HG03108 (cell line): Measurements from ENCODE around the gene STRN4.
"Not testable (repeated sequence)": the region's sequence is repeated elsewhere in the genome, so short reads cannot be mapped to it uniquely, and the experiment has no call there.

Experiments used
- ATAC-seq: cut with Tn5 transposase; IDR thresholded peaks from one replicate; pipeline ENCODE4 v1.9.1; 2021; ENCODE audit warnings: moderate library complexity; ENCODE audit not compliant: unreplicated experiment

Gene STRN4, protein sequence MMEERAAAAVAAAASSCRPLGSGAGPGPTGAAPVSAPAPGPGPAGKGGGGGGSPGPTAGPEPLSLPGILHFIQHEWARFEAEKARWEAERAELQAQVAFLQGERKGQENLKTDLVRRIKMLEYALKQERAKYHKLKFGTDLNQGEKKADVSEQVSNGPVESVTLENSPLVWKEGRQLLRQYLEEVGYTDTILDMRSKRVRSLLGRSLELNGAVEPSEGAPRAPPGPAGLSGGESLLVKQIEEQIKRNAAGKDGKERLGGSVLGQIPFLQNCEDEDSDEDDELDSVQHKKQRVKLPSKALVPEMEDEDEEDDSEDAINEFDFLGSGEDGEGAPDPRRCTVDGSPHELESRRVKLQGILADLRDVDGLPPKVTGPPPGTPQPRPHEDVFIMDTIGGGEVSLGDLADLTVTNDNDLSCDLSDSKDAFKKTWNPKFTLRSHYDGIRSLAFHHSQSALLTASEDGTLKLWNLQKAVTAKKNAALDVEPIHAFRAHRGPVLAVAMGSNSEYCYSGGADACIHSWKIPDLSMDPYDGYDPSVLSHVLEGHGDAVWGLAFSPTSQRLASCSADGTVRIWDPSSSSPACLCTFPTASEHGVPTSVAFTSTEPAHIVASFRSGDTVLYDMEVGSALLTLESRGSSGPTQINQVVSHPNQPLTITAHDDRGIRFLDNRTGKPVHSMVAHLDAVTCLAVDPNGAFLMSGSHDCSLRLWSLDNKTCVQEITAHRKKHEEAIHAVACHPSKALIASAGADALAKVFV

DNA sequence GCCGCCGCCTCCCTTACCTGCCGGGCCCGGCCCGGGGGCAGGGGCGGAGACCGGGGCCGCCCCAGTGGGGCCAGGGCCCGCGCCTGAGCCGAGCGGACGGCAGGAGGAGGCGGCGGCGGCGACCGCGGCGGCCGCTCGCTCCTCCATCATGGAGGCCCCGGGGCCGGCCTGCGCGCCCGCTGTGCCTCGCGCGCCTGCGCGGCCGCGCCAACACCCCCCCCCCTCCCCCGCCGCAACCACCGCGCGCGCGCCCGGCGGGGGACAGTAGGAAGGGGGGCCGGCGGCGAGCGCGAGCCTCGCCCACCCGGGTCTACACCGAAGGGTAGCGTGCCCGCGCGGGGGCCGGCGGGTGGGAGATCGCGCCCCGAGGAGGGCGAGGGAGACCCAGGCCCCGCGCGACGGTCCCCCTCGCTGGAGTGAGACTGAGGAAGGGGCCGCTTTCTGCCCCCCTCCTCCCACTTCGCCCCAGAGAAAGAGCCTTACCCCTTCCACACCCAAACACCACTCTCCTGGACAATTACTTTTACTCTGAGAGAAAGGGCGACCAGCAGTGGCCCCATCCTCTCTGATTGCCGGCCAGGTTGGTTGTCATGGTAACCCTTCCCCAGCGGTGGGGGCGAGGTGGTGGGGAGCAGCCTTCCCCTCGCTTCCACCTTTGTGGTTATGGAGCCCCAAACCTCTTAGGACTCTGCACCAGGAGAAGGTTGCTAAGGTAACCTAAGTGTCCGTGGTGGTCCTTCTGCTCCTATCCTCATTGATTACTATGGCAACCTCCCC lies at the start of gene STRN4:
STRN4 (minus strand) TSS at position 170 of the 777 bp plus-strand sequence; CDS start at position 150, 20 bp downstream.
- ATAC-seq = peak; percentile 36

DNA sequence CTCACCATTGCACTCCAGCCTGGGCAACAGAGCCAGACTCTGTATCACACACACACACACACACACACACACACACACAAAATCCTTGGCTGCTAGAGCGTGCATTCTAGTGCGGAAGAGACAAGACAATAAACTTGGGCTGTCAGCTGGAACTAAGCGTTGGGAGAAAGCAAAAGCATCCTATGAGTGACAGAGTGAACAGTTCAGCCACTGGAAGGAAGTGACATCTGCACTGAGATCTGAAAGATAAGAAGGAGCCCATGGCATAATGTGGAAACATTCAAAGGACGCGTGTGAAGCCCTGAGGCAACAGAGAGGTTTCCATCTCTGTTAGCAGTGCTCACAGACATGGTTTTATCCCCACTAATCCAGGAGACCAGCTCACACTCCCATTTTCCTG lies 45.7 kb upstream of the STRN4 start:
- ATAC-seq = no peak

DNA sequence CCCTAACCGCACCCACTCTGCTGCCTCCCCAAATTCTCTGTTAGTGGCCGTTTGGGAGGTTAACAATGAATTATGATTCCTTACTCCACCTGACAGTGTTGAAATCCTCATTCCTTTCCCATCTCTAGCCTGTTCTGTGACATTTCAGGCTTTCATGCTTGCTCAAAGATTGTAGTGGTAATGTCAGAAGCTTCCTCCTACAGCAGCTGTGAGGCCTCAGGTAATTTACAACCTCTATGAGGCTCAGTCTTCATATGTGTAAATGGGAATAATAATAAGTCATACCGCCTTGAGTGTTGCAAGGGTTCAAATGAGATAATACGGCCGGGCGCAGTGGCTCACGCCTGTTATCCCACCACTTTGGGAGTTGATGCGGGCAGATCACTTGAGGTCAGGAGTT lies 43.1 kb upstream of the STRN4 start:
- ATAC-seq = no peak

GRCh38 chr19:46788968-46789338 lies 42.7 kb upstream of the STRN4 start:
- no peak for ATAC-seq

DNA sequence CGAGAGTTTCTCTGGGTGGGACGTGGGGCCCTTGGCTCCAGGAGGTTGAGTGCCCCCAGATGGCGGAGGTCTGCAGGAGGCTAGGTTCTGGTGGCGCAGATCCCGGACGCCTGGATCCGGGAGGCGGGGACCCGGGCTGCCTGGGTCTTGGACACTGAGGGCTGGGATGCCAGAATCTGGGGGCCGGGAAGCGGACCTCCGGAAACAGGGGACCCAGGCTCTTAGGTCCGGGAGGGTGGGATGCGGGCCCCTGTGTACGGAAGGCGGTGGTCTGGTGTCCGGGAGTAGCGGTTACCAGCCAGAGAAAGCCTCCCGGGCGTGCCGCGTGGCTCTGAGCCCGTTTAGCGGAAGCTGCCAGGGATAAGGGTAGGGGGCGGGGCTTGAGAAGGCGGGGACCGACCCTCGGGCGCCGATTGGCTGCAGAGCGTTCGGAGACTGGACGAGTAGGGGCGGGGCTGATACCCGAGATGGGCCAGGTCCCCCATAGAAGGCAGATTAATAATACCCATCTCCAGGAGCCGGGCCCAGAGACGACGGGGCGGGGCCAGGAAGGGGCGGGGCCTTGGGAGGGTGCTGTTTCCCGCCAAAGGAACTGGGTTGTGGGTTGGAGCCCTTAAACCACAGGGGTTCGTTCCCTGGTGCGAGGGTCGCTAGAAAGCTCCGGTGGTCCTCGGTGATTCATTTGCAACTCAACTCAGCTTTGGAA lies 42.2 kb upstream of the STRN4 start, which contains the start of gene SLC1A5:
SLC1A5 (minus strand) TSS at position 333 of the 706 bp plus-strand sequence. CDS start 629 bp downstream, outside the sequence.
- peak; percentile 51 for ATAC-seq

GRCh38 chr19:46787331-46788261 lies 41.3 kb upstream of the STRN4 start:
- no peak for ATAC-seq

DNA sequence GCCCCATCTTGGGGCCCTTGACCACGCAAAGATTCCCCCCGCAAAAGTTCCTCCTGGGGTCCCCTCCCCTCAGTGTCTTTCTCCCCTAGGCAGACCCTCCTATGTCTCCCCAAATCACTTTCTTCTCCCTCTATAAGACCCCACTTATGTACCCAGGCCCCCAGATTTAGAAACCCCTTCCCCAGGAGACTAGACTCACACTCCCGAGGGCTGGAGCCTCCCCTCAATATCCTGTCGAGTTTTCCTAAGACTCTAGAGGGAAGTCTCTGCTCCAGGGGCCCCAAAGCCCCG lies 40.7 kb upstream of the STRN4 start:
- no peak for ATAC-seq

DNA sequence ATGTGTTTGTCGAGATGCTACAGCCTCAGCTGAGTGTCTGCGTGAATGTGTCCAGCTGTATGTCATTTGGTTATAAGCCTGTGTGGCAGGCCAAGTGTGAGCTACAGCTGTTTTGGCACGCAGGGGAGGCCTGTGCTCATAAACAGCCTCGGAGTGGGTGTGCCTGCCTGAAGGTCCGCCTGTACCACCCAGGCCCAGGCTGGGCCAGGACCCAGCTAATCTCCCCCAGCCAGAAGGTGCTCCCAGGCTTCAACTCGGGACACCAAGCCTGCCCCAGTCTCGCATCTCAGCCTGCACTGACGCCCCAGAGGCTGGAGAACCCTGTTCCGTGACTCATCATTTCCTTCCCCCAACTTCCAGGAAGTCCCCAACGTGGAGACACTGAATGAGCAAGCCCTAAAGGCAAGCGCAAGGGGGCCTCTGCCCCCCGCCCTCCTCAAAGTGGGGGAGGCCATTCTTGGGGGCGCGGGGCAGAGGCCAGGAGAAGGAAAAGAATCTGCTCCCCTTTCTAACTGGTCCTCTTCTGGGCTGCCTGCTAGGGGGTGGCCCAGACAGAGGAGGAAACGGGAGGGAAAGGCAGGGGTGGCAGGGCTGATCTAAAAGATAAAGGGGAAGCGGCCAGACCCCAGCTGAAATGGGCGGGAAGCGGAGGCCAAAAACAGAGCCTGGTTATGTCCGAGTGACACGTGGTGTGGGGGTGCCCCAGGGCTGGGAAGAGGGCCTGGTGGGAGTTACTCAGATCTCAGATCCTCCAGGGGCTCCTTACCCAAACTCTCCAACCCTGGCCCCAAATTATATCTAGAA lies 40.2 kb upstream of the STRN4 start:
- ATAC-seq = no peak

DNA sequence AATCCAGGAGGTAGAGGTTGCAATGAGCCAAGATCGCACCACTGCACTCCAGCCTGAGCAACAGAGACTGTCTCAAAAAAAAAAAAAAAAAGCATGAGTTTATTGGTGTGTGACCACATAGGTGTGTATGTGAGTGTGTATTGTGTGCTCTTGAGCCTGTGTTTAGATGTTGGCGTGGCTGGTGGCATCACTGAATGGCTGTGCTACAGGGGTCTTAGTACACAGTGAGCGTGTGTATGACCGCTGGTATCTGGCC lies 39.7 kb upstream of the STRN4 start:
- no peak for ATAC-seq

DNA sequence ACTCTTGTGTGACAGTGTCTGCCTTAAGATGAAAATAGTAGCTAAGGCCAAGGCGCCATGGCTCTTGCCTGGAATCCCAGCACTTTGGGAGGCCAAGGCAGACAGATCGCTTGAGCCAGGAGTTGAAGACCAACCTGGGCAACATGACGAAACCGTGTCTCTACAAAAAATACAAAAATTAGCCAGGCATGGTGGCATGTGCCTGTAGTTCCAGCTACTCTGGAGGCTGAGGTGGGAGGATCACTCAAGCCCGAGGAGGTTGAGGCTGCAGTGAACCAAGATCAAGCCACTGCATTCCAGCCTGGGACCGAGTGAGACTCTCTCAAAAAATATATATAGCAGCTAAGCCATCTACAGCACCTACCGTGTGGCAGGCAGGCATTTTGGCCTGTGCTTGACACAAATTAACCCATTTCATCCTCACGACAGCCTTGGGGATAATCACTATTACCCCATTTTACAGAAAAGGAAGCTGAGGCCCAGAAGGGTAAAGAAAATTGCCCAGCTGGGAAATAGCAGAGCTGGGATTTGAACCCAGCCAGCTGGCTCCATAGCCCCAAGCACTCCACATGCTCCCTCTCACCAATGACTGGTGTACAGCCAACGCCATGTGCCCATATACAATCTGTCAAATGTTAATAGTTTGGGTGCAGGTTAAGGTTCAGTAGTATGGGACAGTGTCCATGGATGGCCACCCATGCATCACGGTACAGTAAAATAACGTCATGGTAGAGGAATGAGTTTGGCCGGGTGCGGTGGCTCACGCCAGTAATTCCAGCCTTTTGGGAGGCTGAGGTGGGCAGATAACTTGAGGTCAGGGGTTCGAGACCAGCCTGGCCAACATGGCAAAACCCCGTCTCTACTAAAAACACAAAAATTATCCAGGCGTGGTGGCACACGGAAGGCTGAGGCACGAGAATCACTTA lies 39.1 kb upstream of the STRN4 start:
- no peak for ATAC-seq

DNA sequence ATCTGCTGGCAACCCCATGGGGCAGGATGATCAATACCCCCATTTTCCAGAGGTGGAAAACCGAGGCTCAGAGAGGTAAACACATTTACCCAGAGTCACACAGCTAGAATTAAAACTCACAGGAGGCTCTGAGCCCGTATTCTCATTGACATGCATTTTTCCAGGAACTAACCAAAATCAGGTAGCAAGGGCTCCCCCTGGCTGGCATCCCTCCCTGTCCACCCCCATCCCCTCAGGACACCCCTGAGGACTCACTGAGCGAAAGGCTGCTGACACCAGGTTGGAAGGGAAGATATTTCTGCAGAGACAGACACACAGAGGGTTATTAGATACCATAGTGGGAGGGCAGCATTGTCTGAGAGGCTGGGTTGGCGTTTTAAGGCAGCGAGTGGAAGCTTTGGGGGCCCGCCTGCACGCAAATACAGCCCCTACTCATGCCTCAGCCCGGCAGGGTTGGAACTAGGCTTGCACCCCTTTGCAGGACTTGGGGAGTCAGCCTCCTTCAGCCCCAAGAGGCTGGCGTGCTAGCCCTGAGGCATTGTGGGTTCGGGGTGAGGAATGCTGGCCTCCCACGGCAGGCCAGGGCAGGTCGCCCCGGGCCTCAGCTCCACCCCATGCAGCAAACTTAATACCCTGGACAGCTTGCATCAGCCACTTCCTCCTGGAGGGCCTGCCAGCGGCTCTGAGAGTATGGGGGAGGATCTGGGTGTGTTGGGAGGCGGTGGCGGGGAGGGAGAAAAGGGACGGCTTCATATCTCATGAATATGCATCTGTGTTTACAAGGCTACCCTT lies 38.2 kb upstream of the STRN4 start:
- ATAC-seq = no peak

- no peak for ATAC-seq
Measured at GRCh38 chr19:46783670-46784069, 37.4 kb upstream of the STRN4 start.

GRCh38 chr19:46782355-46783019 lies 36.2 kb upstream of the STRN4 start:
- no peak for ATAC-seq

DNA sequence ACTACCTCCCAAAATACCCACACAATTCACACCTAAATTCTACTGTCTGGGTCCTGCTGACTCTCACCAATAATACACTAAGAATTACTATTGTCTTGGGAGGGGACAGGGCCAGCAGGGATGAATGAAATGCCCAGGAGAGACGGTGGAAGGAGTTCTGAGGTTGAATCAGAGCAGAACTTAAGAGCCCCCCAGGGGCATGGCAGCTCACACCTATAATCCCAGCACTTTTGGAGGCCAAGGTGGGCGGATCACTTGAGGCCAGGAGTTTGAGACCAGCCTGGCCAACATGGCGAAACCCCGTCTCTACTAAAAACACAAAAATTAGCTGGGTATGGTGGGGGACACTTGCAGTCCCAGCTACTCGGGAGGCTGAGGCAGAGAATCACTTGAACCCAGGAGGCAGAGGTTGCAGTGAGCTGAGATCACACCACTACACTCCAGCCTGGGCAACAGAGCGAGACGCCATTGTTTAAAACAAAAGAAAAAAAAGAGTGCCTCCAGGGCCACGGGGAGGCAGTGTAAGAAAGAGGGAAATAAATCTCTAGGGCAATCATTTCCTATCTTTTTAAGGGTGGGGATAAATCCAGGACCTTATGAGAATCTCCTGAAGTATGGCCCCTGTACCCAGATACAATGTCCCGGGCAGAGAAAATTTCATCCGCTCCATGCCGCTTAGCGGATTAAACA lies 31.9 kb upstream of the STRN4 start:
- ATAC-seq = not testable (repeated sequence)

DNA sequence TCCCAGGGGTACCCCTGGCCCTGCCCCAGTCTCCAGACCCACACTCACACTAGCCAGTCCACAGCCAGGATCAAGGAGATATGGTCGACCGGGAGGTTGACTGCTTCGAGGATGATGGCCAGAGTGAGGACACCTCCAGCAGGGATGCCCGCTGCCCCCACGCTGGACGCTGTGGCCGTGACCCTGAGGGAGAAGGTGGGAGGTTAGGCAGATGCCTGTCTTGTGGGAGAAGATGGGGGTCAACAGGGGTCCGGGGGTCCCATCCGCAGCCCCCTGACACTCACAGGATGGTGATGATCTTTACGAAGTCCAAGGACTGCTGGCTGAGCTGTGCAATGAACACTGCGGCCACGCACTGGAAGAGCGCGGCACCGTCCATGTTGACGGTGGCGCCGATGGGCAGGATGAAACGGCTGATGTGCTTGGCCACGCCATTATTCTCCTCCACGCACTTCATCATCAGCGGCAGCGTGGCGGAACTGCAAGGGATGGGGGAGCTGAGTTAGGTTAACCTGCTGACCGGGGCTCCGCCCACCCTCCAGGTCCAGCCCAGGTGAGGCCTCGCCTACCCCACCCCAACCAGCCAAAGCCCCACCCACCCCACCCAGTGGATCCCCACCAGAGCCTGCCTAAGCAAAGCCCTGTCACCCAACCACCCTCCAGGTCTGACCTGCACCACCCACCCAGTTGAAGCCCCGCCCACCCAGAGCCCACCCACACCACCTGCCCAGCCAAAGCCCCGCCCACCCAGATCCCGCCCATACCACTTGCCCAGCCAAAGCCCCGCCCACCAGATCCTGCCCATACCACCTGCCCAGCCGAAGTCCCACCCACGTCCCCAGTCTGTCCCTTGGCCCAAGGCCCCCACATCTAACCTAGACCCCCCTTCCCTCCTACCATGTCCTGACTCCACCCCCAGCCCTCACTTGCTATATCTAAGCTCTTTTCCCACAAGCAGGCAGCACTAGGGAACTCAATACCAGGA lies 31.0 kb upstream of the STRN4 start:
- ATAC-seq = no peak
